IMR-90 (cell line): ENCODE data around the gene EFS. TPM values are rescaled to one million over a fixed set of nuclear protein-coding genes. Genes with fewer than 3 reads are reported as not detected.

Experiments
- ATAC-seq: fragments of 200-7000 bp; cut with Tn5 transposase; 2 replicates; pipeline ENCODE4 v1.9.1; 2020; ENCODE audit warnings: low read depth, mild to moderate bottlenecking, moderate library complexity
- BruUV-seq: library from RNA; stranded (reverse); fragments of 400-500 nt; replicated peaks from 2 replicates; lab custom pipeline; 2021; lab: Mats Ljungman, UMichigan
- CTCF ChIA-PET: fragments of 300-600 bp; formaldehyde crosslinking; extraction: SDS; loops from one replicate; lab custom pipeline; 2021; ENCODE audit warnings: antibody characterized with exemption; lab: Yijun Ruan, JAX
- POLR2A ChIA-PET: fragments of 300-600 bp; sonication (Branson Sonifier 250); formaldehyde crosslinking; loops from one replicate; lab custom pipeline; 2022; ENCODE audit warnings: antibody characterized with exemption; ENCODE audit not compliant: unreplicated experiment; lab: Charles Lee
- DNase-seq: peaks from one replicate; pipeline ENCODE4 v3.0.0; 2013
- H2AFZ ChIP-seq: replicated peaks from 2 replicates; pipeline ENCODE3; 2013; ENCODE audit warnings: low read length, mild to moderate bottlenecking; ENCODE audit not compliant: poor library complexity
- H2AK5ac ChIP-seq: 2 replicates; pipeline ENCODE4 v1.6.1; 2013; ENCODE audit warnings: low read depth, low read length, inconsistent platforms
- H2AK9ac ChIP-seq: replicated peaks from 2 replicates; pipeline ENCODE3; 2013; ENCODE audit warnings: mild to moderate bottlenecking, low read depth, low read length, moderate library complexity; ENCODE audit not compliant: poor library complexity
- H2BK120ac ChIP-seq: 2 replicates; pipeline ENCODE4 v1.6.1; 2013; ENCODE audit warnings: low read depth, low read length, inconsistent platforms
- H2BK15ac ChIP-seq: 3 replicates; pipeline ENCODE4 v1.6.1; 2013; ENCODE audit warnings: low read depth, low read length, inconsistent platforms
- H2BK20ac ChIP-seq: 2 replicates; pipeline ENCODE4 v1.6.1; 2013; ENCODE audit warnings: low read depth, mild to moderate bottlenecking, inconsistent platforms, low read length, moderate library complexity
- H2BK5ac ChIP-seq: 2 replicates; pipeline ENCODE4 v1.6.1; 2013; ENCODE audit warnings: mild to moderate bottlenecking, low read depth, low read length, inconsistent platforms; ENCODE audit not compliant: poor library complexity, severe bottlenecking
- H3K14ac ChIP-seq: replicated peaks from 2 replicates; pipeline ENCODE4 v1.6.1; 2013; ENCODE audit warnings: low read depth, low read length, inconsistent platforms
- H3K18ac ChIP-seq: 2 replicates; pipeline ENCODE4 v1.6.1; 2013; ENCODE audit warnings: low read depth, low read length, control low read depth
- H3K23ac ChIP-seq: 2 replicates; pipeline ENCODE4 v1.6.1; 2013; ENCODE audit warnings: low read depth, low read length, inconsistent platforms
- H3K27ac ChIP-seq: 2 replicates; pipeline ENCODE4 v1.5.1; 2013; ENCODE audit warnings: mild to moderate bottlenecking, control low read depth, low read length; ENCODE audit not compliant: insufficient read depth
- H3K27me3 ChIP-seq: 2 replicates; pipeline ENCODE4 v1.6.1; 2013; ENCODE audit warnings: low read length; ENCODE audit not compliant: control insufficient read depth, insufficient read depth
- H3K36me3 ChIP-seq: 2 replicates; pipeline ENCODE4 v1.6.1; 2013; ENCODE audit warnings: low read length, mixed read lengths; ENCODE audit not compliant: control insufficient read depth, insufficient read depth
- H3K4ac ChIP-seq: 2 replicates; pipeline ENCODE4 v1.6.1; 2013; ENCODE audit warnings: low read depth, low read length, inconsistent platforms
- H3K4me1 ChIP-seq: 2 replicates; pipeline ENCODE4 v1.6.1; 2013; ENCODE audit warnings: low read length, mixed read lengths; ENCODE audit not compliant: control insufficient read depth, insufficient read depth
- H3K4me2 ChIP-seq: 2 replicates; pipeline ENCODE4 v1.6.1; 2013; ENCODE audit warnings: low read depth, mild to moderate bottlenecking, control low read depth, low read length, moderate library complexity
- H3K4me3 ChIP-seq: 2 replicates; pipeline ENCODE4 v1.5.1; 2013; ENCODE audit warnings: low read depth, mild to moderate bottlenecking, control low read depth, low read length, moderate library complexity; ENCODE audit not compliant: insufficient read depth
- H3K56ac ChIP-seq: 2 replicates; pipeline ENCODE4 v1.6.1; 2013; ENCODE audit warnings: low read length, inconsistent platforms; ENCODE audit not compliant: insufficient read depth; ENCODE audit errors: extremely low read depth
- H3K79me1 ChIP-seq, 2 experiments: 2 replicates each; pipeline ENCODE4 v1.6.1; 2013; ENCODE audit warnings: low read length in 2 of 2, inconsistent platforms in 1 of 2, low read depth in 1 of 2
- H3K9ac ChIP-seq: 2 replicates; pipeline ENCODE4 v1.6.1; 2013; ENCODE audit warnings: low read depth, low read length, control low read depth
- H3K9me1 ChIP-seq: 2 replicates; pipeline ENCODE4 v1.6.1; 2013; ENCODE audit warnings: low read length, inconsistent platforms; ENCODE audit not compliant: insufficient read depth
- H3K9me3 ChIP-seq: 2 replicates; pipeline ENCODE4 v1.6.1; 2013; ENCODE audit warnings: low read length; ENCODE audit not compliant: control insufficient read depth, insufficient read depth
- H4K20me1 ChIP-seq: 2 replicates; pipeline ENCODE4 v1.6.1; 2013; ENCODE audit warnings: low read length, inconsistent platforms; ENCODE audit not compliant: insufficient read depth
- H4K5ac ChIP-seq: 2 replicates; pipeline ENCODE4 v1.6.1; 2013; ENCODE audit warnings: mild to moderate bottlenecking, low read depth, low read length, control low read depth
- H4K8ac ChIP-seq, 2 experiments: 2 replicates each; pipeline ENCODE4 v1.6.1; 2013; ENCODE audit warnings: low read depth in 2 of 2, low read length in 2 of 2, control low read depth in 1 of 2, inconsistent platforms in 1 of 2
- H4K91ac ChIP-seq: 2 replicates; pipeline ENCODE4 v1.6.1; 2013; ENCODE audit warnings: low read depth, low read length, inconsistent platforms; ENCODE audit not compliant: insufficient read depth
- MAZ ChIP-seq: IDR thresholded peaks from 2 replicates; pipeline ENCODE4 v1.6.1; 2012; ENCODE audit warnings: low read depth, mild to moderate bottlenecking, low read length, improper control_type of control experiment, moderate library complexity, borderline replicate concordance
- MXI1 ChIP-seq: IDR thresholded peaks from 2 replicates; pipeline ENCODE4 v1.6.1; 2012; ENCODE audit warnings: low read depth, mild to moderate bottlenecking, low read length, moderate library complexity, borderline replicate concordance
- POLR2A ChIP-seq: IDR thresholded peaks from 2 replicates; pipeline ENCODE4 v1.6.1; 2012; ENCODE audit warnings: mild to moderate bottlenecking, low read depth, low read length
- RFX5 ChIP-seq: IDR thresholded peaks from 2 replicates; pipeline ENCODE4 v1.8.0; 2012; ENCODE audit warnings: low read depth, mild to moderate bottlenecking, low read length, moderate library complexity
- USF2 ChIP-seq: fragments of 150-350 bp; IDR thresholded peaks from 2 replicates; pipeline ENCODE4 v1.6.1; 2017; ENCODE audit warnings: mild to moderate bottlenecking, antibody characterized with exemption, low read length, low read depth
- WGBS, 2 experiments: methylation state at CpG; one replicate each; pipeline versions ENCODE4 v1.1.5 to v1.1.7; 2013; ENCODE audit warnings: missing lambda C conversion rate in 2 of 2; ENCODE audit not compliant: insufficient read length in 1 of 2; ENCODE audit errors: extremely low coverage in 2 of 2; 5-methylcytosine and 5-hydroxymethylcytosine counted together
- dilution Hi-C: fragments of 300-500 bp; cut with HindIII; formaldehyde crosslinking; loops from one replicate; pipeline ENCODE4 v1.14.3; 2018; ENCODE audit warnings: low sequenced_read_pairs; ENCODE audit not compliant: unreplicated experiment
- in situ Hi-C: fragments of 300-500 bp; cut with MboI; formaldehyde crosslinking; loops from 3 replicates; pipeline ENCODE4 v1.14.3; 2019; ENCODE audit warnings: low sequenced_read_pairs, inconsistent platforms, mixed read lengths
- intact Hi-C: fragments of 100-400 bp; cut with micrococcal nuclease; formaldehyde crosslinking; loops from 2 replicates; pipeline ENCODE4 v1.10.0; 2022
- polyA plus RNA-seq, 3 experiments: library from polyadenylated mRNA; depleted of rRNA; stranded (reverse); fragments of >200 nt; gene quantifications; 2 replicates each; pipeline ENCODE4 v1.2.3, GENCODE V29; 2012; ENCODE audit warnings: low replicate concordance in 1 of 3
- total RNA-seq: library from RNA; depleted of rRNA; stranded (reverse); fragments of >200 nt; gene quantifications from 2 replicates; pipeline ENCODE4 v1.2.3, GENCODE V29; 2012

The EFS gene
- total and polyA plus RNA-seq, 2 of the 4 experiments (the other 2 are of a cell fraction), result 2.2 to 11.6 TPM

GRCh38 chr14:23365732-23366425 lies 907 bp upstream of the EFS start:
- WGBS, 2 experiments, result 0% methylated on average over 16 of the region's 51 CpGs; no CpG with 5 or more reads in 1 of the 2 experiments
- Histone ChIP-seq H3K9me1 (peaks cover 8% of the 10 kb centered on the region; the same call in 1 of the 2 replicates), H2BK15ac (no peak overlapping the region), H3K4ac (peak overlapping the region; percentile 77), H3K4me1 (peaks cover 8% of the 10 kb centered on the region), H2AFZ (peak overlapping the region; percentile 88), H3K14ac (0 out of 2 replicates have a peak overlapping the region, but pooled peaks have one; percentile 66), H2AK9ac (peak overlapping the region; percentile 60), H4K5ac (peak overlapping the region; percentile 71; the same call in 1 of the 2 replicates), H3K4me2 (peak overlapping the region; percentile 92), H4K20me1 (peaks cover 12% of the 10 kb centered on the region; the same call in 1 of the 2 replicates), H4K8ac (peak overlapping the region; percentile 81 to 99; a peak in 3 of 4 replicates), H3K79me1 (peaks cover 10 to 35% of the 10 kb centered on the region in 2 experiments; a peak in 3 of 4 replicates), H3K9ac (peak overlapping the region; percentile 54), H2BK20ac (no peak overlapping the region), H3K56ac (peak overlapping the region; percentile 38), H3K36me3 (no peaks in the 10 kb centered on the region), H3K27me3 (peaks cover 16% of the 10 kb centered on the region; the same call in 1 of the 2 replicates), H3K4me3 (peak overlapping the region; percentile 55), H2AK5ac (no peak overlapping the region), H3K18ac (peak overlapping the region; percentile 27; the same call in 1 of the 2 replicates), H2BK5ac (peak overlapping the region; percentile 59), H3K23ac (peak overlapping the region; percentile 13; the same call in 1 of the 2 replicates), H2BK120ac (no peak overlapping the region; the same call in 1 of the 2 replicates), H3K27ac (peak overlapping the region; percentile 98), H4K91ac (peak overlapping the region; percentile 66), H3K9me3 (no peaks in the 10 kb centered on the region)
- DNase-seq (peak; percentile 72), ATAC-seq (peak; percentile 80)
- BruUV-seq, result no TSS peak
- intact Hi-C loops, result loop anchor here (1.0 kb wide), 1 partner anchor 14 kb away; the partner anchor contains the start of gene SLC22A17
- CTCF ChIA-PET, result interaction anchor here (1.5 kb wide), 1 partner anchor 13 kb away, joined by 5 read pairs; no protein-coding TSS in a partner anchor
- in situ Hi-C loops, result no loop called here
- dilution Hi-C loops, result no loop called here
- peak; percentile 11; the same call in 1 of the 2 replicates for TF ChIP-seq MAZ
- 0 out of 2 replicates have a peak, but pooled peaks have one; percentile 28 for TF ChIP-seq POLR2A
- TF ChIP-seq USF2, result no peak
- TF ChIP-seq RFX5, result no peak
- 0 out of 2 replicates have a peak, but pooled peaks have one; percentile 11 for TF ChIP-seq MXI1
- POLR2A ChIA-PET, result interaction anchor here (0.5 to 0.9 kb wide), 3 partner anchors 34 to 124 kb away, joined by 3 to 4 read pairs (median 3); partner anchors contain the start of gene PABPN1
